Mucosa of descending colon (tissue), 3 donors: ENCODE results near the gene USP13. TPM values are rescaled to one million over a fixed set of nuclear protein-coding genes. Genes with fewer than 3 reads are reported as not detected.

ENCODE experiments used
- ATAC-seq: fragments of 200-7000 bp; cut with Tn5 transposase; one replicate; pipeline ENCODE4 v1.9.1; 2020; ENCODE audit warnings: mild to moderate bottlenecking, moderate library complexity
- DNase-seq, 3 donors: peaks; one replicate each; pipeline ENCODE4 v3.0.0-alpha.2; 2020
- H3K36me3 ChIP-seq: fragments of 200-600 bp; one replicate; pipeline ENCODE4 v1.8.0; 2021; ENCODE audit warnings: low read depth, mild to moderate bottlenecking
- H3K4me1 ChIP-seq: fragments of 200-600 bp; one replicate; pipeline ENCODE4 v1.8.0; 2021; ENCODE audit warnings: low read depth, mild to moderate bottlenecking
- H3K4me3 ChIP-seq: fragments of 200-600 bp; one replicate; pipeline ENCODE4 v1.8.0; 2021; ENCODE audit warnings: mild to moderate bottlenecking
- H3K9me3 ChIP-seq: fragments of 200-600 bp; one replicate; pipeline ENCODE4 v1.8.0; 2021; ENCODE audit warnings: mild to moderate bottlenecking
- CTCF ChIP-seq: fragments of 200-600 bp; IDR thresholded peaks from one replicate; pipeline ENCODE4 v1.8.0; 2022; ENCODE audit warnings: antibody characterized with exemption, mild to moderate bottlenecking
- intact Hi-C, 2 donors: fragments of 100-400 bp; cut with DNase I in 1 of 2; cut with micrococcal nuclease in 1 of 2; formaldehyde crosslinking; loops; one replicate each; pipeline versions ENCODE4 v1.11.0 to v1.11.1; 2022; cut with DNase I, micrococcal nuclease
- total RNA-seq, 3 donors: library from RNA; stranded (reverse); fragmentation: NEBNext Ultra II Directional in 2 of 3; extraction: Animal tissue kit (Norgen Biotek cat#: 25700) in 2 of 3; gene quantifications; one replicate each; pipeline versions ENCODE4 v1.2.1 to v1.2.4, GENCODE V29; 2021 to 2023
- donor health status: DM: no; HTN: no; CAD: no; lungs with moderate emphysema.
- donor health status: DM: no; HTN: no; CAD: no.
- donor health status: DM: no; HTN: yes; CAD: no.

USP13 gene
- total RNA-seq, 3 donors from 2014 or later = 3.6 to 9.3 (median 5.5) TPM

GRCh38 chr3:179606534-179607085, 46.2 kb upstream of the USP13 start:
- no peaks in the 10 kb centered on the region for H3K9me3 ChIP-seq
- no peak overlapping the region for H3K4me3 ChIP-seq
- peaks cover 17% of the 10 kb centered on the region for H3K4me1 ChIP-seq
- ATAC-seq (no peak), DNase-seq (no peak)
- TF ChIP-seq CTCF = no peak
- no peaks in the 10 kb centered on the region for H3K36me3 ChIP-seq
- intact Hi-C loops = no loop called here

- Histone ChIP-seq H3K9me3 (no peaks in the 10 kb centered on the region), H3K4me3 (no peak overlapping the region), H3K4me1 (peaks cover 17% of the 10 kb centered on the region), H3K36me3 (no peaks in the 10 kb centered on the region)
- intact Hi-C loops = no loop called here
- no peak for ATAC-seq
- DNase-seq = no peak
- TF ChIP-seq CTCF = no peak
Measured at GRCh38 chr3:179608931-179609720, 43.7 kb upstream of the USP13 start.

GRCh38 chr3:179610066-179610465, 42.8 kb upstream of the USP13 start:
- H3K9me3 ChIP-seq = no peaks in the 10 kb centered on the region
- no peak for TF ChIP-seq CTCF
- no peak for ATAC-seq
- intact Hi-C loops = no loop called here
- DNase-seq = no peak
- no peak overlapping the region for H3K4me3 ChIP-seq
- peaks cover 17% of the 10 kb centered on the region for H3K4me1 ChIP-seq
- no peaks in the 10 kb centered on the region for H3K36me3 ChIP-seq

GRCh38 chr3:179613807-179614206, 39.0 kb upstream of the USP13 start:
- Histone ChIP-seq H3K4me1 (no peaks in the 10 kb centered on the region), H3K4me3 (no peak overlapping the region), H3K36me3 (peaks cover 4% of the 10 kb centered on the region), H3K9me3 (no peaks in the 10 kb centered on the region)
- intact Hi-C loops = no loop called here
- no peak for DNase-seq
- TF ChIP-seq CTCF = no peak
- ATAC-seq = no peak

GRCh38 chr3:179615458-179616173, 37.2 kb upstream of the USP13 start:
- ATAC-seq (no peak), DNase-seq (no peak)
- intact Hi-C loops = no loop called here
- Histone ChIP-seq H3K4me3 (no peak overlapping the region), H3K4me1 (no peaks in the 10 kb centered on the region), H3K36me3 (peaks cover 4% of the 10 kb centered on the region), H3K9me3 (no peaks in the 10 kb centered on the region)
- TF ChIP-seq CTCF = no peak
